GM18868 (cell line): ENCODE results near the gene DUSP23.

Experiments used
- ATAC-seq: cut with Tn5 transposase; IDR thresholded peaks from one replicate; pipeline ENCODE4 v1.9.1; 2021; ENCODE audit warnings: mild to moderate bottlenecking, moderate library complexity; ENCODE audit not compliant: unreplicated experiment

The DUSP23 gene

GRCh38 chr1:159827102-159827490, 46.3 kb downstream of the DUSP23 start:
- no peak for ATAC-seq

- no peak for ATAC-seq
Observed at GRCh38 chr1:159827549-159827948, 46.8 kb downstream of the DUSP23 start.

GRCh38 chr1:159828176-159828575, 47.4 kb downstream of the DUSP23 start:
- ATAC-seq: no peak

GRCh38 chr1:159828581-159829272, 48.0 kb downstream of the DUSP23 start:
- no peak for ATAC-seq

- peak; percentile 91 for ATAC-seq
Observed at GRCh38 chr1:159829273-159829634, 48.5 kb downstream of the DUSP23 start.

- ATAC-seq: no peak
Observed at GRCh38 chr1:159829822-159830465, 49.2 kb downstream of the DUSP23 start.

- ATAC-seq: no peak
Observed at GRCh38 chr1:159830722-159831121, 50.0 kb downstream of the DUSP23 start.

GRCh38 chr1:159831412-159832141, 50.8 kb downstream of the DUSP23 start:
- no peak for ATAC-seq
